GM18870 (cell line): ENCODE data around the gene AURKB.
"Not testable (repeated sequence)": the region's sequence is repeated elsewhere in the genome, so short reads cannot be mapped to it uniquely, and the experiment has no call there.

Experiments used
- ATAC-seq: cut with Tn5 transposase; IDR thresholded peaks from one replicate; pipeline ENCODE4 v1.9.1; 2021; ENCODE audit warnings: moderate library complexity; ENCODE audit not compliant: unreplicated experiment

Gene AURKB

DNA sequence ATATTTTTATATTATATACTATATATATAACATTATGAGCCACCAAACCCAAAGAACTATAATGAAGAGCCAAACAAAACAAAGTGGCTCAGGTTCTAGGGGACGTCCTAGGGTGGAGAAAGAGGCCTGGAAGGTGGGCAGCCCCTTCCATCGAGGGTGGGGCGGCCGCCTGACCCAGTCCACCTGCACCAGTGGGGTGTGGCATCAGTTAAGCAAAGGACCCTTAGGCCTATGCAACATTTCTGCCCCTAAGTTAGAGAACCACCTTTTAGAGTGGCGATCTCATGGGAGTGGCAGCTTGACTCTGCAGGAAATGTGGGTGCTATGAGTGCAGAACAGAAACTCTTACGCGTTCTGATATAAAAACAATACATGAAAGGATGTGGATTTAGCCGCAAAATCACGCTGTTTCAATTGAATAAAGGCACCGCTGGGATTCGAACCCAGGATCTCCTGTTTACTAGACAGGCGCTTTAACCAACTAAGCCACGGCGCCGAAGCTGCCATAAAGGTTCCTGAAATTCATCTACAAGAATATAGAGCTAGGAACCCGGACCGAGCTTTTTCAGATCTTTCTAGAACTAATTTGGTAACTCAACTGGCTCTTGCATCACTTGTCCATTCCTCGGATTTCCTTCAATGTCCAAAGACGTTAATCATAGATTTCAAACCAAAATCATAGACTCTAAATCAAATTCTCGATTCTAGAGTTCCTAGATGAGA is 15.6 kb upstream of the AURKB start:
- no peak for ATAC-seq

- ATAC-seq = no peak
These were observed 14.8 kb upstream of the AURKB start for GRCh38 chr17:8224891-8225812.

DNA sequence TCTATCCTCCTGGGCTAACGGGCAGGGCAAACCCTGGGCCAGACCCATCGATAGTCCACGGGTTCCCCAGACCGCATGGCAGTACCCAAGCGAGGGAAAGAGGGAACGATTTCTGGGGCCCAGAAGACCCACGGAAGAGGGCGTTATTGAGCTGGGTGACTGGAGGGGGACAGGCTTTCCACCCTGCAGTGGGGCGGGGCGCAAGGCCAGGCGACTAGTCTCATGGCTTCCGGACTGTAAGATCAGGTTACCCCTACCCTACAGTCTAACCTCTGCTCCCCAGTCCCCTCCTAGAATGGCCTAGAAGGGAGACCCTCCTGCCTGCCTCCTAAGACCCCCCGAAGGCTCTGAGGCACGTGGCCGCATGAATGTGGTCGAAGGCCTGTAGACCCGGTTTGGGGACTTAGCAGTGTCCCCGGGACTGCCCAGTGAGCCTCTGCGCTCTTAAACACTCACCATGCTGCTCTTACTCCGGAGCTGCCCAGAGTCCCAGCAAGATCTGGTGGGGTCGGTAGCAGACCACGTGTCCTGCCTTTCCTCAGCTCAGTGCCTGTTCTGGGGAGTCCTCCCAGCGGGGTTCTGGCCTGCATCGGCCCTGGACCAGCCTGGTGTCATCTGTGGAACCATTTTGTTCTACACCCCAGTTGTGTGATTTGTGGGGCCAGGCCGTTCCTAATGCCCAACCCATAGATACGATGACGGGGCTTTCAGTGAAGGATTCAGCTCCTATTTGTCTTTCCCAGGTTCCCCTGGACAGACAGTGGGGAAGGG is 13.2 kb upstream of the AURKB start:
- ATAC-seq = no peak

- ATAC-seq = peak; percentile 34
These were observed 12.4 kb upstream of the AURKB start for GRCh38 chr17:8222630-8223355.

DNA sequence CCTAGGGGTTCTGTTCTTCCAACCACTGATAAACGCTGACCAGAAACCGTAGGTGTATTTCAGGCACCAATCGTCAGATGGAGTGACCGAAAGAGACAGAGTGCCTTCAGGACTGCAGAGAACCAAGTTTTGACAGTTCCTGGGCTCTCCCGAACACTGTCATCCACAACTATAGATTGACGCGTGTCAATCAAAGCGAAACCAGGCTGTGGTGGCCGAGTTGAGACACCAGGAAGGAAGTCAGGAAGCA is 11.9 kb upstream of the AURKB start:
- ATAC-seq = no peak

- peak; percentile 39 for ATAC-seq
These were observed 11.4 kb upstream of the AURKB start for GRCh38 chr17:8221663-8222379.

DNA sequence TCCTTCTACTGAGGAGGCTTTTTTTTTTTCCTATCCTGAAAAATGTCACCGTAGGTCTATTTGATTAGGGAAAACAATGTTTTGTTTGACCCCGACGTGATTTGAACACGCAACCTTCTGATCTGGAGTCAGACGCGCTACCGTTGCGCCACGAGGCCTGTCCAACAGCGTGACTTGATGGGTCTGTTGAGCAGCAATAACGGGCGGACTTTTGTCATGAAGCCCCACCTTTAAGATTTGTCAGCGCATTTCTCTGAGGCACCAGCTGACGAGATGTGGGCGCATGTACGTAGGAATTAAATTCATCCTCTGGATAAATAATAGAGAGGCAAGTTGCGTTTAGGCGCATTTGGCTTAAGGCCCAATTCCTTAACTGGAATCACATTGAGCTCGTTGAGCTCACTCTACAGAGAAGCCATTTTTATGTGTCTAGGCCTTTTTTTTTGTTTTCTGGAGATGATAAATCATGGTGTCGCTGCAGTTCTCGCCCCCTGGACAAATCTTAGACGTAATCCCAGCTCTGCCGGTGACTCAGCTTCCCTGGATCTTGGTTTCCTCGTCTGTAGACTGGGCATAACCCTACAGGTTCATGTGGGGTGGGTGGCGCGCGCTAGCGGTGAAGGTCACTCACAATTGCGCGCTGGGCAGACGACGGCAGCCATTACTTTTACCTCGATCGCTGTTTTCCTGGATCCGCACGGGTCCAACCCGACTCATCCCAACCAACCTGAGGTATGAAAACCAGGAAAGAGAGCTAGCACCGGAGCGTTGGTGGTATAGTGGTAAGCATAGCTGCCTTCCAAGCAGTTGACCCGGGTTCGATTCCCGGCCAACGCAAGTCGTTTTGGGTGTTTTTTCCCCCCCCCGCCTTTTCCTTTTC is 10.6 kb upstream of the AURKB start:
- no peak for ATAC-seq

GRCh38 chr17:8214000-8214399 is 3.6 kb upstream of the AURKB start:
- not testable (repeated sequence) for ATAC-seq

GRCh38 chr17:8212312-8213180 is 2.2 kb upstream of the AURKB start:
- ATAC-seq = no peak

DNA sequence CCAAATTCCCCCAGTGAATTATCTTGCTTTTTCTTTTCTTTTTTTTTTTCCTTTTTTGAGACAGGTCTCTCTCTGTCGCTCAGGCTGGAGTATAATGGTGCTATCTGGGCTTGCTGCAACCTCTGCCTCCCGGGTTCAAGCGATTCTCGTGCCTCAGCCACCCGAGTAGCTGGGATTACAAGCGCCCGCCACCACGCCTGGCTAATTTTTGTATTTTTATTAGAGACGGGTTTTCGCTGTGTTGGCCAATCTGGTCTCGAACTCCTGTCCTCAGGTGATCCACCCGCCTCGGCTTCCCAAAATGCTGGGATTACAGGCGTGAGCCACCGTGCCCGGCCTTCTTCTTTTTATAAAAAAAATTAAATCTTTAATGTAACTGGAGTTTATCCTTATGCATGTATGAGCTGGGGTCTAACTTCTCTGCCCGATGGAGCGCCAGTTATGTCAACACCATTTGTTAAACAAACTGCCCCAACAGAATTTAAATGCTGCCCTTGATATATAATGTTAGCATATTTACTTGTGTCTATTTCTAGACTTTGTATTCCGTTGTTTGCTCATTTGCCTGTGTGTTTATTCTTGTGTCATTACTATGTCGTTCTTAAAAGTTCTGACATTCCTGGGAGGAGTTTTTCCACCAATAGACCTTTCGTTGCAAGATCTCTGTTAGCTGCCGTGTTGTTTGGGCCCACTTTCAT is 535 bp upstream of the AURKB start:
- ATAC-seq = no peak

GRCh38 chr17:8206536-8206935 is 3.8 kb downstream of the AURKB start:
- no peak for ATAC-seq

DNA sequence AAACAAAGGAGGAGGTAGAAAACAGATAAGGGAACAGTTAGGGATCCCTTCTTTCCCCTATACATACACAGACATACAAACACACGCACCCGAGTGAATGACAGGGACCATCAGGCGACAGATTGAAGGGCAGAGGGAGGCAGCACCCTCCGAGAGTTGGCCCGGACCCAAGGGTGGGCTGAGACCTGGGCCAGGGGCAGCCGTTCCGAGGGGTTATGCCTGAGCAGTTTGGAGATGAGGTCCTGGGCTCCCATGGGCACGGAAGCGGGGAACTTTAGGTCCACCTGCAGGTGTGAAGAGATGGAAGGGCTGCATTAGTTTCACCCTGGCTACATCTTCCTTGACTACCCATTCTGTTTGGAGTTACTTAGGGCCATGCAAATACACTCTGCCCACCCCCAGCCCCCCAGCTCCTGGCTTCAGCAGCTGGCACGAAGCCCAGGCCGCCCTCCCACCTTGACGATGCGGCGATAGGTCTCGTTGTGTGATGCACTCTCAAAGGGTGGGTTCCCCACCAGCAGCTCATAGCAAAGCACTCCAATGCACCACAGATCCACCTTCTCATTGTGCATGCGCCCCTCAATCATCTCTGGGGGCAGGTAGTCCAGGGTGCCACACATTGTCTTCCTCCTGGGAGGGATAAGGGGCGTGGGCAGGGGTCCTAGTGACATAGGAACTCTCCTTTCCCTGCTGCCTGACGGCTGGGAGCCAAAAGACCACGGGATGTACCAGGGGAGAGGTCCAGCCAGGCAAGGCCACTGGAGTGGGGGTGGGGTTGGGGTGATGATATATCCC is 5.4 kb downstream of the AURKB start:
- no peak for ATAC-seq

GRCh38 chr17:8192070-8192815 is 18.1 kb downstream of the AURKB start:
- no peak for ATAC-seq

- no peak for ATAC-seq
These were observed 19.9 kb downstream of the AURKB start for GRCh38 chr17:8190506-8190905.

GRCh38 chr17:8189711-8190477 is 20.5 kb downstream of the AURKB start, which contains the start of gene BORCS6:
Gene BORCS6, minus strand, starts transcription at chr17:8190180. Its CDS starts 40 bp downstream, at chr17:8190140.
- peak; percentile 53 for ATAC-seq
